Liver (tissue), 9 donors: ENCODE results near the gene NCR2. TPM values are rescaled to one million over a fixed set of nuclear protein-coding genes. Genes with fewer than 3 reads are reported as not detected.

Experiments used
- DNase-seq: peaks from one replicate; pipeline ENCODE4 v3.0.0-alpha.2; 2017; ENCODE audit warnings: low spot score
- H3K27ac ChIP-seq, 2 donors: one replicate each; pipeline ENCODE4 v1.7.0; 2013; ENCODE audit warnings: inconsistent platforms in 2 of 2, low read length in 2 of 2, control low read depth in 1 of 2, low read depth in 1 of 2, mild to moderate bottlenecking in 1 of 2
- H3K27me3 ChIP-seq, 4 donors: one replicate each; pipeline versions ENCODE4 v1.6.1 to v1.7.0; 2013; ENCODE audit warnings: low read length in 3 of 4, inconsistent platforms in 1 of 4, mild to moderate bottlenecking in 1 of 4, moderate library complexity in 1 of 4; ENCODE audit not compliant: control insufficient read depth in 4 of 4, insufficient read depth in 4 of 4
- H3K36me3 ChIP-seq, 4 donors: one replicate each; pipeline versions ENCODE4 v1.6.1 to v1.7.0; 2013; ENCODE audit warnings: low read length in 3 of 4, mild to moderate bottlenecking in 3 of 4, low read depth in 1 of 4, moderate library complexity in 1 of 4; ENCODE audit not compliant: control insufficient read depth in 4 of 4, insufficient read depth in 3 of 4
- H3K4me1 ChIP-seq, 4 donors: one replicate each; pipeline versions ENCODE4 v1.6.1 to v1.7.0; 2013; ENCODE audit warnings: low read length in 3 of 4, mild to moderate bottlenecking in 3 of 4, moderate library complexity in 1 of 4; ENCODE audit not compliant: control insufficient read depth in 4 of 4, insufficient read depth in 4 of 4
- H3K4me3 ChIP-seq, 3 donors: one replicate each; pipeline versions ENCODE4 v1.6.1 to v1.7.0; 2013; ENCODE audit warnings: low read length in 3 of 3, control low read depth in 1 of 3, low read depth in 1 of 3, mild to moderate bottlenecking in 1 of 3
- H3K9ac ChIP-seq, 2 donors: one replicate each; pipeline ENCODE4 v1.7.0; 2013; ENCODE audit warnings: low read length in 2 of 2, mild to moderate bottlenecking in 2 of 2, moderate library complexity in 2 of 2, control low read depth in 1 of 2, low read depth in 1 of 2
- H3K9me3 ChIP-seq, 4 donors: one replicate each; pipeline versions ENCODE4 v1.6.1 to v1.7.0; 2013; ENCODE audit warnings: low read length in 3 of 4; ENCODE audit not compliant: control insufficient read depth in 4 of 4
- EGR1 ChIP-seq, 2 donors: IDR thresholded peaks; 2 replicates each; pipeline ENCODE4 v1.6.1; 2016 to 2018; ENCODE audit warnings: antibody characterized with exemption in 2 of 2, low read depth in 2 of 2
- FOXA1 ChIP-seq: IDR thresholded peaks from 2 replicates; pipeline ENCODE4 v1.6.1; 2016; ENCODE audit warnings: antibody characterized with exemption
- FOXA2 ChIP-seq: IDR thresholded peaks from 2 replicates; pipeline ENCODE4 v1.6.1; 2016; ENCODE audit warnings: antibody characterized with exemption
- GABPA ChIP-seq, 2 donors: IDR thresholded peaks in 1 of 2; conservative IDR thresholded peaks in 1 of 2; 2 replicates each; pipeline ENCODE4 v1.6.1; 2016; ENCODE audit warnings: antibody characterized with exemption in 2 of 2, mild to moderate bottlenecking in 1 of 2, moderate library complexity in 1 of 2
- HNF4A ChIP-seq, 2 donors: conservative IDR thresholded peaks; 2 replicates each; pipeline ENCODE4 v1.6.1; 2016; ENCODE audit warnings: antibody characterized with exemption in 2 of 2, mild to moderate bottlenecking in 2 of 2
- HNF4G ChIP-seq: IDR thresholded peaks from 2 replicates; pipeline ENCODE4 v1.6.1; 2016; ENCODE audit warnings: antibody characterized with exemption
- JUND ChIP-seq, 2 donors: IDR thresholded peaks; 2 replicates each; pipeline ENCODE4 v1.6.1; 2016; ENCODE audit warnings: antibody characterized with exemption in 2 of 2
- NR2F2 ChIP-seq: IDR thresholded peaks from 2 replicates; pipeline ENCODE4 v1.6.1; 2016; ENCODE audit warnings: antibody characterized with exemption
- RAD21 ChIP-seq, 2 donors: IDR thresholded peaks; 2 replicates each; pipeline ENCODE4 v1.6.1; 2016; ENCODE audit warnings: antibody characterized with exemption in 2 of 2, mild to moderate bottlenecking in 2 of 2
- RXRA ChIP-seq, 2 donors: IDR thresholded peaks; 2 replicates each; pipeline ENCODE4 v1.6.1; 2017 to 2018; ENCODE audit warnings: antibody characterized with exemption in 2 of 2, mild to moderate bottlenecking in 1 of 2
- SP1 ChIP-seq: IDR thresholded peaks from 2 replicates; pipeline ENCODE4 v1.6.1; 2018; ENCODE audit warnings: antibody characterized with exemption, mild to moderate bottlenecking
- TAF1 ChIP-seq: conservative IDR thresholded peaks from 2 replicates; pipeline ENCODE4 v1.6.1; 2016; ENCODE audit warnings: antibody characterized with exemption, mild to moderate bottlenecking
- YY1 ChIP-seq: IDR thresholded peaks from 2 replicates; pipeline ENCODE4 v1.6.1; 2016; ENCODE audit warnings: antibody characterized with exemption, mild to moderate bottlenecking
- WGBS: extraction: QIAGEN DNeasy Blood & Tissue Kit; methylation state at CpG from one replicate; pipeline ENCODE4 v1.1.7; 2013; 5-methylcytosine and 5-hydroxymethylcytosine counted together
- polyA plus RNA-seq, 2 donors: library from polyadenylated mRNA; stranded (reverse) in 1 of 2; unstranded in 1 of 2; fragments of 200-250 nt in 1 of 2; fragments of >200 nt in 1 of 2; fragmentation: Nextera tagmentation in 1 of 2; extraction: Ambion mirVana in 1 of 2; gene quantifications; one replicate each; pipeline versions ENCODE4 v1.2.1 to v1.2.3, GENCODE V29; 2013 to 2015
- total RNA-seq, 2 donors: library from RNA; depleted of rRNA; stranded (reverse); fragments of >200 nt; gene quantifications; one replicate each; pipeline ENCODE4 v1.2.3, GENCODE V29; 2014
- TF ChIP-seq, protein P1 (sequence below): fragments of 150-350 bp; IDR thresholded peaks from 2 replicates; pipeline ENCODE4 v1.5.1; 2017; ENCODE audit warnings: improper control_type of control experiment, low read depth, low read length; ENCODE audit not compliant: missing input control
- TF ChIP-seq, protein P2 (sequence below): IDR thresholded peaks from 2 replicates; pipeline ENCODE4 v1.6.1; 2016; ENCODE audit warnings: antibody characterized with exemption
- TF ChIP-seq, protein P3 (sequence below): IDR thresholded peaks from 2 replicates; pipeline ENCODE4 v1.6.1; 2016; ENCODE audit warnings: antibody characterized with exemption, mild to moderate bottlenecking
- TF ChIP-seq, protein P4 (sequence below): IDR thresholded peaks from 2 replicates; pipeline ENCODE4 v1.6.1; 2016; ENCODE audit warnings: antibody characterized with exemption
- donor health status: healthy.
- donor health status: healthy.
- donor health status: healthy.
- donor health status: healthy.
- donor health status: healthy.

NCR2 gene
- total and polyA plus RNA-seq, 4 donors = not detected

DNA sequence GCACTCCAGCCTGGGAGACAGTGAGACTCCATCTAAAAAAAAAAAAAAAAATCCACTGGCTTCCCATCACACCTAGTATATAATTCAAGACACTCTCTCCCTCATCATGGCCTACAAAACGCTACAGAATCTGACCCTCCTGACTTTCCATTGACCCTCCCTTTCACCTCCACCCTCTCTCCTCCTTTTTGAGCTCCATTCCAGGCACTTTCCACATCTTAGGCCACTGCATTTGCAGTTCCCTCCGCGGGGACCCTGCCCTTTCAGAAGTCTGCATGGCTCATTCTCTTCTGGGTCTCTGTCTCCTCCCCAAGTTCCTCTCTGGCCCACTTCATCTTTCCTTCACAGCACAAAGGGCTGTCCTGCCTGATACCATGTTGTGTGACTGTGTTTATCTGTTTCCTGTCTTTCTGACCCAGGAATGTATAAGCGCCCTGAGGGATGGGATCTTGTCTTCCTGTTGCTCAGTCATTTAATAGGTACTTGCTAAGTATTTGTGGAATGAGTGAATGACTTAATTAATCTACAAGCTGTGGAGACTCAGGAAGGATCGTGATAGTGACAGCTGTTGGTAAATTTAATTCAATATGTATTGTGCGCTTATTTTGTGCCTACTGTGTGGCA, 35.2 kb downstream of the NCR2 start:
- TF ChIP-seq, protein P1, sequence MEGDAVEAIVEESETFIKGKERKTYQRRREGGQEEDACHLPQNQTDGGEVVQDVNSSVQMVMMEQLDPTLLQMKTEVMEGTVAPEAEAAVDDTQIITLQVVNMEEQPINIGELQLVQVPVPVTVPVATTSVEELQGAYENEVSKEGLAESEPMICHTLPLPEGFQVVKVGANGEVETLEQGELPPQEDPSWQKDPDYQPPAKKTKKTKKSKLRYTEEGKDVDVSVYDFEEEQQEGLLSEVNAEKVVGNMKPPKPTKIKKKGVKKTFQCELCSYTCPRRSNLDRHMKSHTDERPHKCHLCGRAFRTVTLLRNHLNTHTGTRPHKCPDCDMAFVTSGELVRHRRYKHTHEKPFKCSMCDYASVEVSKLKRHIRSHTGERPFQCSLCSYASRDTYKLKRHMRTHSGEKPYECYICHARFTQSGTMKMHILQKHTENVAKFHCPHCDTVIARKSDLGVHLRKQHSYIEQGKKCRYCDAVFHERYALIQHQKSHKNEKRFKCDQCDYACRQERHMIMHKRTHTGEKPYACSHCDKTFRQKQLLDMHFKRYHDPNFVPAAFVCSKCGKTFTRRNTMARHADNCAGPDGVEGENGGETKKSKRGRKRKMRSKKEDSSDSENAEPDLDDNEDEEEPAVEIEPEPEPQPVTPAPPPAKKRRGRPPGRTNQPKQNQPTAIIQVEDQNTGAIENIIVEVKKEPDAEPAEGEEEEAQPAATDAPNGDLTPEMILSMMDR = no peak
- TF ChIP-seq RXRA (IDR thresholded peaks at IDR 0.05) (no peak), GABPA (IDR thresholded peaks at IDR 0.05 in 1 of 2, conservative IDR thresholded peaks at IDR 0.05 in 1 of 2) (no peak), SP1 (no peak), JUND (IDR thresholded peaks at IDR 0.05) (no peak), YY1 (no peak), HNF4G (no peak), EGR1 (IDR thresholded peaks at IDR 0.05; ENCODE audit: low read depth in 2 of 2) (no peak), NR2F2 (no peak), FOXA2 (no peak), HNF4A (conservative IDR thresholded peaks at IDR 0.05) (no peak), FOXA1 (no peak), TAF1 (no peak)
- TF ChIP-seq, protein P2, sequence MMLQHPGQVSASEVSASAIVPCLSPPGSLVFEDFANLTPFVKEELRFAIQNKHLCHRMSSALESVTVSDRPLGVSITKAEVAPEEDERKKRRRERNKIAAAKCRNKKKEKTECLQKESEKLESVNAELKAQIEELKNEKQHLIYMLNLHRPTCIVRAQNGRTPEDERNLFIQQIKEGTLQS = no peak
- TF ChIP-seq, protein P3, sequence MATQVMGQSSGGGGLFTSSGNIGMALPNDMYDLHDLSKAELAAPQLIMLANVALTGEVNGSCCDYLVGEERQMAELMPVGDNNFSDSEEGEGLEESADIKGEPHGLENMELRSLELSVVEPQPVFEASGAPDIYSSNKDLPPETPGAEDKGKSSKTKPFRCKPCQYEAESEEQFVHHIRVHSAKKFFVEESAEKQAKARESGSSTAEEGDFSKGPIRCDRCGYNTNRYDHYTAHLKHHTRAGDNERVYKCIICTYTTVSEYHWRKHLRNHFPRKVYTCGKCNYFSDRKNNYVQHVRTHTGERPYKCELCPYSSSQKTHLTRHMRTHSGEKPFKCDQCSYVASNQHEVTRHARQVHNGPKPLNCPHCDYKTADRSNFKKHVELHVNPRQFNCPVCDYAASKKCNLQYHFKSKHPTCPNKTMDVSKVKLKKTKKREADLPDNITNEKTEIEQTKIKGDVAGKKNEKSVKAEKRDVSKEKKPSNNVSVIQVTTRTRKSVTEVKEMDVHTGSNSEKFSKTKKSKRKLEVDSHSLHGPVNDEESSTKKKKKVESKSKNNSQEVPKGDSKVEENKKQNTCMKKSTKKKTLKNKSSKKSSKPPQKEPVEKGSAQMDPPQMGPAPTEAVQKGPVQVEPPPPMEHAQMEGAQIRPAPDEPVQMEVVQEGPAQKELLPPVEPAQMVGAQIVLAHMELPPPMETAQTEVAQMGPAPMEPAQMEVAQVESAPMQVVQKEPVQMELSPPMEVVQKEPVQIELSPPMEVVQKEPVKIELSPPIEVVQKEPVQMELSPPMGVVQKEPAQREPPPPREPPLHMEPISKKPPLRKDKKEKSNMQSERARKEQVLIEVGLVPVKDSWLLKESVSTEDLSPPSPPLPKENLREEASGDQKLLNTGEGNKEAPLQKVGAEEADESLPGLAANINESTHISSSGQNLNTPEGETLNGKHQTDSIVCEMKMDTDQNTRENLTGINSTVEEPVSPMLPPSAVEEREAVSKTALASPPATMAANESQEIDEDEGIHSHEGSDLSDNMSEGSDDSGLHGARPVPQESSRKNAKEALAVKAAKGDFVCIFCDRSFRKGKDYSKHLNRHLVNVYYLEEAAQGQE = no peak
- TF ChIP-seq, protein P4, sequence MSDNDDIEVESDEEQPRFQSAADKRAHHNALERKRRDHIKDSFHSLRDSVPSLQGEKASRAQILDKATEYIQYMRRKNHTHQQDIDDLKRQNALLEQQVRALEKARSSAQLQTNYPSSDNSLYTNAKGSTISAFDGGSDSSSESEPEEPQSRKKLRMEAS = no peak
- peaks cover 11 to 41% (median 28%) of the 10 kb centered on the region in 4 donors for H3K4me1 ChIP-seq
- no peak for DNase-seq
- H3K27me3 ChIP-seq = peaks cover 4 to 16% (median 14%) of the 10 kb centered on the region in 4 donors
- no peaks in the 10 kb centered on the region for H3K36me3 ChIP-seq
- no peak overlapping the region for H3K9ac ChIP-seq
- H3K9me3 ChIP-seq = no peaks in the 10 kb centered on the region
- H3K27ac ChIP-seq = no peak overlapping the region
- no peak overlapping the region for H3K4me3 ChIP-seq
- 62% methylated on average over 6 of the region's 6 CpGs for WGBS

DNA sequence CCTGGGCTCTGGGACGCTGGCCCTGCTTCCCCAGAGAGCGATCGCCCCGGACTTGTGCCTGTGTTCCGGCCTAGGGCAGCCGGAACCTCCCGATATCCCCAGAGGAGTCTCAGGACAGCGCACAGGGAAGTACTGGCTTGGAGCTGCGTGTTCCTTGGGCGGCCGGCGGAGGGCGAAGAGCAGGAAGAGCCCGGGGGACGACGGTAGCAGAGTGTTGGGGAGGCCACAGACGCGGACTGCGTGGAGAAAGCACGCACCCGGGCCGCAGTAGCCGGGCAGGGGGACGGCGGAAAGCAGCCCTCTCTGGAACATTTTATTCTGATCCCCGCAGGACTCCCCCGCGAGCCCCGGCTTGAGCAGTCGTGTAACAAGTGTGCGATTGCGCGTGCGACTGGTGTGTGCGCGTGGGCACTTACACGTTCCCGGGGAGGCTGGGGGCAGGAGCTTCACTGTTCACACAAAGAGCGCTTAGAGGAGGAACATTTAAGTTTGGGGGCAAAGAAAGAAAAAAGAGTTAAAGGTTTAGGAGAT, 36.1 kb downstream of the NCR2 start:
- no peak for DNase-seq
- H3K36me3 ChIP-seq = no peaks in the 10 kb centered on the region
- no peaks in the 10 kb centered on the region for H3K9me3 ChIP-seq
- H3K27me3 ChIP-seq = peaks cover 7 to 19% (median 16%) of the 10 kb centered on the region in 4 donors
- H3K27ac ChIP-seq = no peak overlapping the region
- no peak overlapping the region for H3K4me3 ChIP-seq
- WGBS = 6% methylated on average over 39 of the region's 39 CpGs
- peaks cover 11 to 41% (median 28%) of the 10 kb centered on the region in 4 donors for H3K4me1 ChIP-seq
- H3K9ac ChIP-seq = no peak overlapping the region
- no peak for TF ChIP-seq EGR1 (IDR thresholded peaks at IDR 0.05; ENCODE audit: low read depth in 2 of 2)
- TF ChIP-seq, protein P2 = no peak
- no peak for TF ChIP-seq RXRA (IDR thresholded peaks at IDR 0.05)
- TF ChIP-seq NR2F2 = no peak
- TF ChIP-seq, protein P4 = no peak
- TF ChIP-seq, protein P3 = no peak
- no peak for TF ChIP-seq GABPA (IDR thresholded peaks at IDR 0.05 in 1 of 2, conservative IDR thresholded peaks at IDR 0.05 in 1 of 2)
- TF ChIP-seq, protein P1 = no peak
- no peak for TF ChIP-seq RAD21 (IDR thresholded peaks at IDR 0.05)
- no peak for TF ChIP-seq YY1
